CD14-positive monocyte (primary cell): ENCODE data around the gene EYS. TPM values are rescaled to one million over a fixed set of nuclear protein-coding genes. Genes with fewer than 3 reads are reported as not detected.

Source experiments
- DNase-seq, 3 donors: peaks; one replicate each; pipeline ENCODE4 v3.0.0-alpha.2; 2011 to 2022
- H2AFZ ChIP-seq: 2 replicates; pipeline ENCODE4 v1.6.0; 2012; ENCODE audit warnings: mild to moderate bottlenecking, low read depth, low read length, inconsistent platforms; ENCODE audit not compliant: insufficient read depth, poor library complexity, severe bottlenecking
- H3K27ac ChIP-seq, 2 donors: 1 replicate in 1 of 2; 2 replicates in 1 of 2; pipeline ENCODE4 v1.5.1; 2012 to 2013; ENCODE audit warnings: low read length in 2 of 2, control low read depth in 1 of 2, inconsistent platforms in 1 of 2, low read depth in 1 of 2, mild to moderate bottlenecking in 1 of 2
- H3K27me3 ChIP-seq, 2 donors: one replicate each; pipeline versions ENCODE4 v1.6.0 to v1.6.1; 2011 to 2013; ENCODE audit warnings: low read length in 2 of 2; ENCODE audit not compliant: control insufficient read depth in 2 of 2, insufficient read depth in 2 of 2
- H3K36me3 ChIP-seq, 2 donors: replicated peaks in 1 of 2; 1 replicate in 1 of 2; 2 replicates in 1 of 2; pipeline versions ENCODE4 v1.5.1 to v1.6.1; 2012 to 2013; ENCODE audit warnings: low read length in 2 of 2, control low read depth in 1 of 2, inconsistent platforms in 1 of 2, mild to moderate bottlenecking in 1 of 2; ENCODE audit not compliant: insufficient read depth in 2 of 2, control insufficient read depth in 1 of 2
- H3K4me1 ChIP-seq, 2 donors: 1 replicate in 1 of 2; 2 replicates in 1 of 2; pipeline versions ENCODE4 v1.5.1 to v1.6.1; 2012 to 2013; ENCODE audit warnings: low read length in 2 of 2, control low read depth in 1 of 2, inconsistent platforms in 1 of 2, mild to moderate bottlenecking in 1 of 2, moderate library complexity in 1 of 2; ENCODE audit not compliant: insufficient read depth in 2 of 2, control insufficient read depth in 1 of 2
- H3K4me2 ChIP-seq: replicated peaks from 2 replicates; pipeline ENCODE3; 2012; ENCODE audit warnings: low read length, moderate library complexity, mild to moderate bottlenecking; ENCODE audit not compliant: poor library complexity, severe bottlenecking; ENCODE audit errors: extremely low read depth
- H3K4me3 ChIP-seq, 3 experiments: fragments of 200-600 bp in 1 of 3; sonication (generic) in 1 of 3; replicated peaks in 1 of 3; 1 replicate in 2 of 3; 2 replicates in 1 of 3; pipeline ENCODE4 v1.5.1; 2011 to 2013; ENCODE audit warnings: low read length in 3 of 3, mild to moderate bottlenecking in 3 of 3, control low read depth in 2 of 3, low read depth in 2 of 3, inconsistent platforms in 1 of 3, moderate library complexity in 1 of 3
- H3K79me2 ChIP-seq: 2 replicates; pipeline ENCODE4 v1.6.0; 2012; ENCODE audit warnings: mild to moderate bottlenecking, control low read depth, inconsistent platforms, low read length, moderate library complexity; ENCODE audit not compliant: insufficient read depth
- H3K9ac ChIP-seq: 2 replicates; pipeline ENCODE4 v1.6.0; 2017; ENCODE audit warnings: low read length, mild to moderate bottlenecking; ENCODE audit not compliant: insufficient read depth, poor library complexity, severe bottlenecking
- H3K9me3 ChIP-seq, 2 donors: replicated peaks in 1 of 2; 1 replicate in 1 of 2; 2 replicates in 1 of 2; pipeline versions ENCODE4 v1.5.1 to v1.6.1; 2012 to 2013; ENCODE audit warnings: low read length in 2 of 2, control low read depth in 1 of 2; ENCODE audit not compliant: control insufficient read depth in 1 of 2, insufficient read depth in 1 of 2
- H4K20me1 ChIP-seq: 2 replicates; pipeline ENCODE4 v1.6.0; 2012; ENCODE audit warnings: mild to moderate bottlenecking, low read length, control low read depth, moderate library complexity; ENCODE audit not compliant: insufficient read depth
- H3K27ac Mint-ChIP-seq, 7 donors: one replicate each; pipeline ENCODE4 v1.8.0; 2020; ENCODE audit warnings: mild to moderate bottlenecking in 7 of 7, mixed read lengths in 7 of 7, moderate library complexity in 6 of 7, inconsistent platforms in 2 of 7
- H3K27me3 Mint-ChIP-seq, 3 donors: one replicate each; pipeline ENCODE4 v1.8.0; 2021 to 2022; ENCODE audit warnings: low read depth in 3 of 3, mild to moderate bottlenecking in 3 of 3, mixed read lengths in 3 of 3, moderate library complexity in 3 of 3, inconsistent platforms in 1 of 3
- H3K36me3 Mint-ChIP-seq, 2 donors: one replicate each; pipeline ENCODE4 v1.8.0; 2020; ENCODE audit warnings: mixed read lengths in 2 of 2, inconsistent platforms in 1 of 2, mild to moderate bottlenecking in 1 of 2
- H3K4me1 Mint-ChIP-seq: one replicate; pipeline ENCODE4 v1.8.0; 2020; ENCODE audit warnings: mild to moderate bottlenecking, mixed read lengths
- H3K4me3 Mint-ChIP-seq, 2 donors: one replicate each; pipeline ENCODE4 v1.8.0; 2020; ENCODE audit warnings: mild to moderate bottlenecking in 2 of 2, mixed read lengths in 2 of 2, moderate library complexity in 1 of 2
- H3K9me3 Mint-ChIP-seq, 7 donors: one replicate each; pipeline ENCODE4 v1.8.0; 2020 to 2022; ENCODE audit warnings: mixed read lengths in 7 of 7, mild to moderate bottlenecking in 6 of 7, moderate library complexity in 6 of 7, inconsistent platforms in 2 of 7
- CTCF ChIP-seq: fragments of 200-600 bp; IDR thresholded peaks from one replicate; pipeline ENCODE4 v1.8.0; 2022; ENCODE audit warnings: antibody characterized with exemption, mild to moderate bottlenecking
- WGBS: methylation state at CpG from one replicate; pipeline ENCODE4 v1.1.5; 2013; ENCODE audit warnings: missing lambda C conversion rate; ENCODE audit not compliant: insufficient coverage; 5-methylcytosine and 5-hydroxymethylcytosine counted together
- intact Hi-C, 2 donors: fragments of 100-400 bp; cut with micrococcal nuclease; formaldehyde crosslinking; loops; one replicate each; pipeline versions ENCODE4 v1.15.0 to v1.15.1; 2023
- polyA plus RNA-seq, 3 donors: library from polyadenylated mRNA; depleted of rRNA in 1 of 3; unstranded in 2 of 3; stranded (reverse) in 1 of 3; fragments of 300-500 nt in 2 of 3; fragments of >200 nt in 1 of 3; fragmentation: Illumina TruSeq in 2 of 3; gene quantifications; 1 replicate in 2 of 3; 2 replicates in 1 of 3; pipeline ENCODE4 v1.2.3, GENCODE V29; 2012 to 2021

EYS gene
- polyA plus RNA-seq, 3 donors = 0.01 to 0.03 TPM; not detected in 1

- H3K27me3 Mint-ChIP-seq = no peaks in the 10 kb centered on the region
- Histone ChIP-seq H3K79me2 (no peaks in the 10 kb centered on the region), H4K20me1 (no peaks in the 10 kb centered on the region), H3K27ac (no peak overlapping the region), H3K9me3 (no peaks in the 10 kb centered on the region), H3K27me3 (no peaks in the 10 kb centered on the region), H3K36me3 (no peaks in the 10 kb centered on the region), H3K9ac (no peak overlapping the region), H3K4me2 (no peak overlapping the region), H3K4me1 (no peaks in the 10 kb centered on the region), H3K4me3 (no peak overlapping the region), H2AFZ (no peak overlapping the region)
- no peaks in the 10 kb centered on the region for H3K36me3 Mint-ChIP-seq
- no peak overlapping the region for H3K27ac Mint-ChIP-seq
- WGBS = no CpG with 5 or more reads among the region's 3 CpGs
- no peak overlapping the region for H3K4me3 Mint-ChIP-seq
- no peak for DNase-seq
- no peaks in the 10 kb centered on the region for H3K4me1 Mint-ChIP-seq
- TF ChIP-seq CTCF = no peak
- intact Hi-C loops = no loop called here
- H3K9me3 Mint-ChIP-seq = peaks cover 1 to 5% (median 3%) of the 10 kb centered on the region in 7 donors
Measured at GRCh38 chr6:65649392-65649791, 57.6 kb downstream of the EYS start.

GRCh38 chr6:65646544-65646943 lies 60.5 kb downstream of the EYS start:
- H3K9me3 Mint-ChIP-seq = peaks cover 3 to 12% (median 6%) of the 10 kb centered on the region in 7 donors
- WGBS = no CpG with 5 or more reads among the region's 3 CpGs

More at GRCh38 chr6:65646544-65646943, 60.5 kb downstream of the EYS start:
- H3K27ac Mint-ChIP-seq = no peak overlapping the region
- Histone ChIP-seq H3K36me3 (no peaks in the 10 kb centered on the region), H3K79me2 (no peaks in the 10 kb centered on the region), H3K4me3 (no peak overlapping the region), H3K27ac (no peak overlapping the region), H4K20me1 (no peaks in the 10 kb centered on the region), H3K27me3 (no peaks in the 10 kb centered on the region), H3K9ac (no peak overlapping the region), H3K4me2 (no peak overlapping the region), H2AFZ (no peak overlapping the region), H3K9me3 (no peaks in the 10 kb centered on the region), H3K4me1 (no peaks in the 10 kb centered on the region)
- no peak for TF ChIP-seq CTCF
- H3K4me3 Mint-ChIP-seq = no peak overlapping the region
- H3K27me3 Mint-ChIP-seq = no peaks in the 10 kb centered on the region
- DNase-seq = no peak
- H3K4me1 Mint-ChIP-seq = no peaks in the 10 kb centered on the region
- no peaks in the 10 kb centered on the region for H3K36me3 Mint-ChIP-seq
- intact Hi-C loops = no loop called here
